ES-I3 (cell line): ENCODE measurements around the gene CSNK1D.

Experiments
- H3K36me3 ChIP-seq: 2 replicates; pipeline ENCODE4 v1.6.1; 2013; ENCODE audit warnings: mild to moderate bottlenecking, low read length, control low read depth, moderate library complexity; ENCODE audit not compliant: insufficient read depth
- H3K4me1 ChIP-seq: 2 replicates; pipeline ENCODE4 v1.6.1; 2013; ENCODE audit warnings: mild to moderate bottlenecking, control low read depth, low read length; ENCODE audit not compliant: insufficient read depth
- H3K9ac ChIP-seq: 2 replicates; pipeline ENCODE4 v1.6.1; 2013; ENCODE audit warnings: low read depth, mild to moderate bottlenecking, low read length, moderate library complexity
- H3K9me3 ChIP-seq: 2 replicates; pipeline ENCODE4 v1.6.1; 2013; ENCODE audit warnings: mild to moderate bottlenecking, low read length, moderate library complexity; ENCODE audit not compliant: control insufficient read depth, insufficient read depth

Gene CSNK1D

DNA sequence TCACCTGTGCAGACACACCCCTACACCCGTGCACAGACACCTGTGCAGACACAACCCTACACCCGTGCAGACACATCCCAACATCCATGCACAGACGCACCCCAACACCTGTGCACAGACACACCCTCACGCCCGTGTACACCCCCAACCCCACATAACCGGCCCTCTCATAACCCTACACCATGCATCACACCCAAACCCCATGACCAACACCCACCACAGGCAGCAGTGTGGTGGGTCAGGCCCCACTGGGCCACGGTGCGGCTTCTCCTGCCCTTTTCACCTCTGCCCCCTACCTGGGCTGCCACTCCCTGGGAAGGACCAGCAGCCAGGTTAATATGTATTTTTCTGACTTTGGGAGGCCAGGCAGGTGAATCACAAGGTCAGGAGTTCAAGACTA, 48.8 kb downstream of the CSNK1D start:
- no peaks in the 10 kb centered on the region for H3K9me3 ChIP-seq
- H3K4me1 ChIP-seq: no peaks in the 10 kb centered on the region; the same call in 1 of the 2 replicates
- H3K36me3 ChIP-seq: no peaks in the 10 kb centered on the region
- H3K9ac ChIP-seq: no peak overlapping the region

DNA sequence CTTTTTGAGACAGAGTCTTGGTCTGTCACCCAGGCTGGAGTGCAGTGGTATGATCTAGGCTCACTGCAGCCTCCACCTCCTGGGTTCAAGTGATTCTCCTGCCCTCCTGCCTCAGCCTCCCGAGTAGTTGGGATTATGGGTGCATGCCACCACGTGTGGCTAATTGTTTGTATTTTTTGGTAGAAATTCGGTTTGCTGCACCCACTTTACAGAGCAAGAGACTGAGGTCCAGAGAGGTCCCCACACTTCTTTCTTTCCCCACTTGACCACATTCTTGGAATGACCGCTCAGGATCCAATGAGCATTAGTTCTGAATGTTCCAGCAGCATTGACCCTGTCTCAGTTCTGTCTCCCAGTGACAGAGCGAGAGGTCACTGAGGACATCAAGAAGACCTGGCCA, 50.0 kb downstream of the CSNK1D start:
- H3K9me3 ChIP-seq: no peaks in the 10 kb centered on the region
- no peaks in the 10 kb centered on the region; the same call in 1 of the 2 replicates for H3K4me1 ChIP-seq
- H3K9ac ChIP-seq: no peak overlapping the region
- no peaks in the 10 kb centered on the region for H3K36me3 ChIP-seq

- Histone ChIP-seq H3K4me1 (no peaks in the 10 kb centered on the region; the same call in 1 of the 2 replicates), H3K9me3 (no peaks in the 10 kb centered on the region), H3K36me3 (no peaks in the 10 kb centered on the region), H3K9ac (no peak overlapping the region)
Observed at GRCh38 chr17:82222816-82223215, 50.7 kb downstream of the CSNK1D start.

DNA sequence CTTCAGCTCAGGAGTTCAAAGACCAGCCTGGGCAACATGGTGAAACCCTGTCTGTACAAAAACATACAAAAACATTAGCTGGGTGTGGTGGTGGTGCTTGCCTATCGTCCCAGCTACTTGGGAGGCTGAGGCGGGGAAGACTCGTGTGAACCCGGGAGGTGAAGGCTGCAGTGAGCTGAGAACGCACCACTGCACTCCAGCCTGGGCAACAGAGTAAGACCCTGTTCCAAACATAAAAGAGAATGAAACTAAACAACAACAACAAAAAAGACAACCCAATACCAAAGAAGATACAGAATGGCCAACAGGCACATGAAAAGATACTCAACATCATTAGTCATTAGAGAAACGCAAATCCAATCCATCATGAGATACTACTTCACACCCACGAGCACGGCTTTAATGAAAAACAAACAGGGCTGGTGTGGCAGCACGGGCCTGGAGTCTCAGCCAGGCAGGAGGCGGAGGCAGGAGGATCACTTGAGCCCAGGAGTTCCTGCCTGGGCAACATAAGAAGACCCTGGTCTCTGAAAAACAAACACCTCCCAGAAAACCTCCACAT, 52.1 kb downstream of the CSNK1D start:
- H3K36me3 ChIP-seq: no peaks in the 10 kb centered on the region
- H3K9me3 ChIP-seq: no peaks in the 10 kb centered on the region
- no peak overlapping the region for H3K9ac ChIP-seq
- peaks cover 7% of the 10 kb centered on the region; the same call in 1 of the 2 replicates for H3K4me1 ChIP-seq

- H3K9me3 ChIP-seq: no peaks in the 10 kb centered on the region; the same call in 1 of the 2 replicates
- no peak overlapping the region for H3K9ac ChIP-seq
- H3K36me3 ChIP-seq: no peaks in the 10 kb centered on the region
- peaks cover 7% of the 10 kb centered on the region; the same call in 1 of the 2 replicates for H3K4me1 ChIP-seq
Observed at GRCh38 chr17:82219753-82220709, 53.5 kb downstream of the CSNK1D start.

DNA sequence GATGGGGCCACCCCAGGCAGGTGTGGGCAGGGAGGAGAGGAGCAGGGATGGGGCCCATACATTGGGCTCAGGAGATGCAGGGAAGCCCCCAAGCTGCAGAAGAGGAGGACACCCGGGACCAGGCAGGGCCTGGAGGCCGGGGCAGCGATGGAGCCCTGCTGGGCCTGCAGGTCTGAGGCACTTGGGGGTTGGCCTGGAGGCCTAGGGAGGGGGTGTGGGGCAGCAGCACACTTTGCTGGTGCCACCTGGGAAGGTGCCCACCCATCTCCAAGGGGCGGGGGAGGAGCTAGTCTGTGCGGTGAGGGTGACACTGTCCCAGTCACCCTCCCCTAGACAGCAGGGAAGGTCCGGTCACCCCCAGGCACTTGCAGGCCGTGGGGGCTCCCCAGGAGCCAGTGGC, 54.4 kb downstream of the CSNK1D start:
- no peaks in the 10 kb centered on the region; the same call in 1 of the 2 replicates for H3K9me3 ChIP-seq
- H3K9ac ChIP-seq: no peak overlapping the region
- peaks cover 7% of the 10 kb centered on the region; the same call in 1 of the 2 replicates for H3K4me1 ChIP-seq
- H3K36me3 ChIP-seq: no peaks in the 10 kb centered on the region

DNA sequence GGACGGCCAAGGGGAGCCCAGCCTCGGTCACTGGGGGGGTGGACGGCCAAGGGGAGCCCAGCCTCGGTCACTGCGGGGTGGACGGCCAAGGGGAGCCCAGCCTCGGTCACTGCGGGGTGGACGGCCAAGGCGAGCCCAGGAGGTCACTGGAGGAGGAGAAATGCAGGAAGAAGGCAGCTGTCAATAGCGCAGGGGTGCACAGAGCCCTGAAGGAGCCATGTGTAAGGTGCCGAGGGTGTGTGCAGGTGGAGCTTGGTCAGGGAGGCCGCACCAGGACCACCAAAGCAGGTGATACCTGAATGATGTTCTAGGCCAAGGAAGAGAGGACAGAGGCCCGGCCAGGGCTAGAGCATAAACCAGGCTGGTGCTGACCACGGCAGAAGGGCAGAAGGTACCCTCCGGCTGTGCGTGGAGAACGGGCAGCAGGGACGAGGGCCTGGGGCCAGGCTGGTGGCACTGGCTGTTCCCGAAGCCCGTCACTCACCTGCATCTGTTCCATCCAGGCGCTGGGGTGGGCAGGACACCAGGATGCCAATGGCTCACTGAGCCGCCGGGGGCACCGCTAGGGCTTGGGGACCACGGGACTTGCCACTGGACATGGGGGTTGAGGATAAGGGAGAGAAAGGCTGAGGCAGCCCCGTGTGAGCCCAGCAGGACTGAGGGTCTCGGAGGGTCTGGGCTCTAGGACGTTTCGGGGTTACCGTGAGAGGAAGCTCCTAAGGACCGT, 55.0 kb downstream of the CSNK1D start:
- H3K4me1 ChIP-seq: peaks cover 7% of the 10 kb centered on the region; the same call in 1 of the 2 replicates
- H3K9ac ChIP-seq: no peak overlapping the region
- no peaks in the 10 kb centered on the region; the same call in 1 of the 2 replicates for H3K9me3 ChIP-seq
- no peaks in the 10 kb centered on the region for H3K36me3 ChIP-seq

DNA sequence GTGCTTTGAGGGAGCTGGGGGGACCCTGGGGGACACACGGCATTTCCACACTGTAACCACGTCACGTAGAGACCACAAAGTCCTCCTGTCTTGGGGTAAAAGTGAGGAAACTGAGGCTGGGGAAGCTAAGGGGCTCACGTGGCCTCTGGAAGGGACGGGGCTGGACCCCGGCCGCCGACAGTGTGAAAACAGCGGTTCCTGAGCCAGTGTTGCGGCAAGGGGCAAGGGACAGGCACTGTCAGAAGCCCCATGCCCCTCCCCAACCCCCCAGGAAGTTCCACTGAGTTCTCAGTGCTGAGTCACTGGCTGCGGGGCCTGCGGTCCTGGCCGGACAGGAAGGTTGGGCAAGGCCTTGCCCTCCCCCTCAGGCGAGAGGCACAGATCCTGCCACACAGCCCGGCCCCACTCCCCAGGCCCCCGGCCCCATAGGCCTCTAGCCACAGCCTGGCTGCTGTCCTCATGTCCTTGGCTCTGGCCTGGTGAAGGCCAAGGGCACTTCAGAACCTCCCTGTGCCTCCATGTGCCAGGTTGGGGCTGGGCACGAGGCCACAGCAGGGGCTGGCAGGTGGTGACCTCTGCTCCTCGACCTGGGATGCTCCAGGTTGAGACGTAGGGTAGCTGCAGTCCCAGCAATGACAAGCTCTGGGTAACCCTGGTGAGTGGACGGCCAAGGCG, 55.8 kb downstream of the CSNK1D start:
- H3K9ac ChIP-seq: peak overlapping the region; percentile 17; the same call in 1 of the 2 replicates
- H3K9me3 ChIP-seq: no peaks in the 10 kb centered on the region; the same call in 1 of the 2 replicates
- H3K4me1 ChIP-seq: peaks cover 7% of the 10 kb centered on the region; the same call in 1 of the 2 replicates
- no peaks in the 10 kb centered on the region for H3K36me3 ChIP-seq

DNA sequence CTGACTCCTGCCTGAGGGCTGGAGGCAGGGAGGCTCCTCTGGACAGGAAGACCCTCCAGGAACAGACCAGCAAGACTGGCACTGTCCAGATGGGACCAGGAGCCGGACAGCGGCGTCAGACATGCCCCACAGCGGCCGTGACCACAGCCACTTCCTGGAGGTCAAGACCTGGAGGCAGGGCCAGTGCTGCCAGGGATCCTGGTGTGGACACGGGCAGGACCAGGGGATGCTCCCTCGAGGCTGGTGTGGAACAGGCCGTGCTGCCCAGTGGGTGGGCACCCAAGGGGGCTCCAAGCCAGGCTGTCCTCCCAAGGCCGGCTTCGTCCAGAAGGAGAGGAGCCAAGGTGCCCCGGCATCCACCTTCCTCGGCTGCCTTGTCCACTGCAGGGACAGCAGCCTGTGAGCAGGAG, 56.4 kb downstream of the CSNK1D start:
- Histone ChIP-seq H3K9ac (peak overlapping the region; percentile 17; the same call in 1 of the 2 replicates), H3K4me1 (peaks cover 7% of the 10 kb centered on the region; the same call in 1 of the 2 replicates), H3K36me3 (no peaks in the 10 kb centered on the region), H3K9me3 (no peaks in the 10 kb centered on the region; the same call in 1 of the 2 replicates)

- peaks cover 7% of the 10 kb centered on the region; the same call in 1 of the 2 replicates for H3K4me1 ChIP-seq
- no peaks in the 10 kb centered on the region for H3K36me3 ChIP-seq
- no peak overlapping the region for H3K9ac ChIP-seq
- H3K9me3 ChIP-seq: no peaks in the 10 kb centered on the region; the same call in 1 of the 2 replicates
Observed at GRCh38 chr17:82216301-82217119, 57.0 kb downstream of the CSNK1D start.

DNA sequence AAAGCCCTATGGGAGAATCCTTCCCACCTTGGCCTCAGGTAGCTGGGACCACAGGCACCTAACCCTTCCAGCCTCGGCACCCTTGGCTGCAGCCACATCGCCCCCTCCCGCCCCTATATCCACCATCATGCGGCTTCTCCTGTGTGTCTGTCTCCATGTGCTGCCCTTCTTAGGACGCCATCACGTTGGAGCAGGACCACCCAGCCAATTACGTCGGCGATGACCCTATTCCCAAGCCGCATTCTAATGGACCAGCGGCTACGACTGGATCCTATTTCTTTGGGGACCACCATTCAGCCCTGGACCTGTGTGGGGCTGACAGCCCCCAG, 57.6 kb downstream of the CSNK1D start:
- no peak overlapping the region for H3K9ac ChIP-seq
- no peaks in the 10 kb centered on the region for H3K36me3 ChIP-seq
- H3K4me1 ChIP-seq: peaks cover 7% of the 10 kb centered on the region; the same call in 1 of the 2 replicates
- H3K9me3 ChIP-seq: no peaks in the 10 kb centered on the region; the same call in 1 of the 2 replicates

DNA sequence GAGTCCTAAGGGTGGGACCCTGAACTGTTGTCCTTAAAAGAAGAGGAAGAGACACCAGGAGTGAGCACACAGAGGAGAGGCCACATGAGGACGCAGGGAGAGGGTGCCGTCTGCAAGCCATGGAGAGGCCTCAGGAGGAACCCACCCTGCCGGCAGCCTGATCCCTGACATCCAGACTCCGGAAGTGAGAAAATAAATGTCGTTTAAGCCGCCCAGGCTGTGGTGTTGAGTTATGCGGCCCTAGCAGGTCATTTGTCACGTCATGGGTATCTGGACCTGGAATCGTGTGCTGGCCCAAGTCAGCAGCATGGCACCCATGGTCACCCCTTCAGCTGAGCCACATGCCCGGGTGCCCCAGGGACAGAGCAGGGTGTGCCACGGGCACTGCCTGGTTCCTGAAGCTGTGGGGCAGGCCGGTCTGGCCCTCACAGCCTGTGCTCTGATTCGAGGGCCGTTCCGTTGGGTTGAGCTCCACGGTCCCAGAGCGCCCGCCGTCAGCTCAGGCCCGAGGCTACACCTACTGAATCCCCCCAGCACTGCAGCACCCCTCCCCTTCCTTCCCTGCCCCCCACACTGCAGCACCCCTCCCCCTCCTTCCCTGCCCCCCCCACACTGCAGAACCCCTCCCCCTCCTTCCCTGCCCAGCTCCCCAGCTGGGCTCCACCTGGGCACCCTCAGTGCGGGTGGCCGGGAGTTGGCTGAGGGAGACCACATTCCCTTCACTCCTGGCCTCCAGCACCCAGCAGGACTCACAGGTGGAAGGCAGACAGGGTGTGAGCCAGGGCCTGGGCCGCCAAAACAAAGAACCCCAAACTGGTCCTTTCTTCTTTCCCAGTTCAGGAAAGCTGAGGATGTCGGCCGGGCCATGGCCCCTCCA, 58.2 kb downstream of the CSNK1D start:
- H3K36me3 ChIP-seq: no peaks in the 10 kb centered on the region
- no peak overlapping the region for H3K9ac ChIP-seq
- H3K4me1 ChIP-seq: peaks cover 7% of the 10 kb centered on the region; the same call in 1 of the 2 replicates
- H3K9me3 ChIP-seq: no peaks in the 10 kb centered on the region; the same call in 1 of the 2 replicates
